Mucosa of rectum (tissue), 2 donors: ENCODE data around the gene ARHGEF37.
"Not testable (repeated sequence)": the region's sequence is repeated elsewhere in the genome, so short reads cannot be mapped to it uniquely, and the experiment has no call there.

Experiments used
- H3K27ac ChIP-seq, 2 donors: one replicate each; pipeline ENCODE4 v1.7.0; 2013; ENCODE audit warnings: inconsistent platforms in 2 of 2, low read depth in 2 of 2, low read length in 2 of 2
- H3K27me3 ChIP-seq, 2 donors: one replicate each; pipeline ENCODE4 v1.7.0; 2013; ENCODE audit warnings: low read length in 2 of 2; ENCODE audit not compliant: control insufficient read depth in 2 of 2, insufficient read depth in 2 of 2
- H3K36me3 ChIP-seq, 2 donors: one replicate each; pipeline ENCODE4 v1.7.0; 2013; ENCODE audit warnings: low read length in 2 of 2; ENCODE audit not compliant: control insufficient read depth in 2 of 2, insufficient read depth in 2 of 2
- H3K4me1 ChIP-seq, 2 donors: one replicate each; pipeline ENCODE4 v1.7.0; 2013; ENCODE audit warnings: low read length in 2 of 2, mild to moderate bottlenecking in 1 of 2; ENCODE audit not compliant: control insufficient read depth in 2 of 2, insufficient read depth in 2 of 2
- H3K4me3 ChIP-seq, 2 donors: one replicate each; pipeline ENCODE4 v1.7.0; 2013; ENCODE audit warnings: low read length in 2 of 2
- H3K9ac ChIP-seq, 2 donors: one replicate each; pipeline ENCODE4 v1.7.0; 2013; ENCODE audit warnings: low read length in 2 of 2, low read depth in 1 of 2, mild to moderate bottlenecking in 1 of 2
- H3K9me3 ChIP-seq, 2 donors: one replicate each; pipeline ENCODE4 v1.7.0; 2013; ENCODE audit warnings: low read length in 2 of 2; ENCODE audit not compliant: control insufficient read depth in 2 of 2
- donor health status: healthy.
- donor health status: Normal muscosa, but diverticular disease.

The ARHGEF37 gene

GRCh38 chr5:149584121-149584520 is 2.8 kb downstream of the ARHGEF37 start:
- no peak overlapping the region for H3K27ac ChIP-seq
- H3K4me1 ChIP-seq, result peaks cover 24% of the 10 kb centered on the region in 2 donors
- H3K36me3 ChIP-seq, result no peaks in the 10 kb centered on the region
- H3K9me3 ChIP-seq, result no peaks in the 10 kb centered on the region
- H3K4me3 ChIP-seq, result no peak overlapping the region
- H3K27me3 ChIP-seq, result no peaks in the 10 kb centered on the region
- no peak overlapping the region for H3K9ac ChIP-seq

- Histone ChIP-seq H3K36me3 (no peaks in the 10 kb centered on the region), H3K4me3 (no peak overlapping the region), H3K9ac (no peak overlapping the region), H3K9me3 (no peaks in the 10 kb centered on the region), H3K27me3 (no peaks in the 10 kb centered on the region), H3K4me1 (peaks cover 18 to 19% of the 10 kb centered on the region in 2 donors), H3K27ac (no peak overlapping the region)
Measured at GRCh38 chr5:149585910-149586309, 4.6 kb downstream of the ARHGEF37 start.

GRCh38 chr5:149586708-149587318 is 5.5 kb downstream of the ARHGEF37 start:
- Histone ChIP-seq H3K9me3 (no peaks in the 10 kb centered on the region), H3K27ac (no peak overlapping the region), H3K27me3 (no peaks in the 10 kb centered on the region), H3K36me3 (no peaks in the 10 kb centered on the region), H3K4me3 (no peak overlapping the region), H3K4me1 (peaks cover 15 to 16% of the 10 kb centered on the region in 2 donors), H3K9ac (no peak overlapping the region)

- Histone ChIP-seq H3K9me3 (no peaks in the 10 kb centered on the region), H3K36me3 (no peaks in the 10 kb centered on the region), H3K4me1 (no peaks in the 10 kb centered on the region), H3K27me3 (no peaks in the 10 kb centered on the region), H3K9ac (no peak overlapping the region), H3K4me3 (no peak overlapping the region), H3K27ac (no peak overlapping the region)
Measured at GRCh38 chr5:149588936-149589335, 7.6 kb downstream of the ARHGEF37 start.

GRCh38 chr5:149593370-149593769 is 12.1 kb downstream of the ARHGEF37 start:
- Histone ChIP-seq H3K9ac (no peak overlapping the region), H3K9me3 (no peaks in the 10 kb centered on the region), H3K27ac (no peak overlapping the region)

GRCh38 chr5:149594206-149594895 is 13.1 kb downstream of the ARHGEF37 start:
- H3K27me3 ChIP-seq, result no peaks in the 10 kb centered on the region
- no peaks in the 10 kb centered on the region for H3K9me3 ChIP-seq
- peaks cover 0 to 3% of the 10 kb centered on the region in 2 donors for H3K36me3 ChIP-seq
- no peak overlapping the region for H3K27ac ChIP-seq
- H3K4me3 ChIP-seq, result no peak overlapping the region
- H3K4me1 ChIP-seq, result no peaks in the 10 kb centered on the region
- H3K9ac ChIP-seq, result no peak overlapping the region

More at GRCh38 chr5:149593370-149593769, 12.1 kb downstream of the ARHGEF37 start:
- Histone ChIP-seq H3K36me3 (peaks cover 0 to 3% of the 10 kb centered on the region in 2 donors), H3K4me3 (no peak overlapping the region), H3K27me3 (no peaks in the 10 kb centered on the region), H3K4me1 (no peaks in the 10 kb centered on the region)

GRCh38 chr5:149595105-149595504 is 13.8 kb downstream of the ARHGEF37 start:
- H3K27me3 ChIP-seq, H3K9me3 ChIP-seq, H3K4me1 ChIP-seq, H3K4me3 ChIP-seq, H3K36me3 ChIP-seq, H3K9ac ChIP-seq, H3K27ac ChIP-seq: not testable (repeated sequence)

GRCh38 chr5:149596712-149597111 is 15.4 kb downstream of the ARHGEF37 start:
- Histone ChIP-seq H3K4me1 (no peaks in the 10 kb centered on the region), H3K27ac (peak overlapping the region in 1 of 2 donors; percentile 21), H3K36me3 (peaks cover 3 to 8% of the 10 kb centered on the region in 2 donors), H3K27me3 (no peaks in the 10 kb centered on the region), H3K9me3 (no peaks in the 10 kb centered on the region), H3K4me3 (no peak overlapping the region), H3K9ac (no peak overlapping the region)

GRCh38 chr5:149597618-149598017 is 16.3 kb downstream of the ARHGEF37 start:
- H3K9me3 ChIP-seq, result no peaks in the 10 kb centered on the region
- no peaks in the 10 kb centered on the region for H3K4me1 ChIP-seq
- H3K27ac ChIP-seq, result no peak overlapping the region
- H3K4me3 ChIP-seq, result no peak overlapping the region
- no peak overlapping the region for H3K9ac ChIP-seq
- peaks cover 5 to 12% of the 10 kb centered on the region in 2 donors for H3K36me3 ChIP-seq
- H3K27me3 ChIP-seq, result no peaks in the 10 kb centered on the region

GRCh38 chr5:149598234-149598633 is 16.9 kb downstream of the ARHGEF37 start:
- not testable (repeated sequence) for H3K27me3 ChIP-seq, H3K4me1 ChIP-seq, H3K9me3 ChIP-seq, H3K27ac ChIP-seq, H3K9ac ChIP-seq, H3K4me3 ChIP-seq
- peaks cover 6 to 14% of the 10 kb centered on the region in 2 donors for H3K36me3 ChIP-seq
